PC-3 (cell line): ENCODE results near the gene ZFP1. TPM values are rescaled to one million over a fixed set of nuclear protein-coding genes. Genes with fewer than 3 reads are reported as not detected.

Source experiments
- ATAC-seq: fragments of 200-7000 bp; cut with Tn5 transposase; 2 replicates; pipeline ENCODE4 v1.9.1; 2020; ENCODE audit warnings: mild to moderate bottlenecking, moderate library complexity
- BruUV-seq: library from RNA; stranded (reverse); fragments of 400-500 nt; replicated peaks from 2 replicates; lab custom pipeline; 2021; lab: Mats Ljungman, UMichigan
- CTCF ChIA-PET: fragments of 300-600 bp; sonication (Branson Sonifier 250); formaldehyde crosslinking; loops from one replicate; lab custom pipeline; 2022; ENCODE audit warnings: antibody characterized with exemption; lab: Charles Lee
- POLR2A ChIA-PET: fragments of 300-600 bp; sonication (Branson Sonifier 250); formaldehyde crosslinking; loops from one replicate; lab custom pipeline; 2022; ENCODE audit warnings: antibody characterized with exemption; ENCODE audit not compliant: unreplicated experiment; lab: Charles Lee
- DNase-seq: peaks from one replicate; pipeline ENCODE4 v3.0.0-alpha.2; 2015
- H2AFZ ChIP-seq: fragments of 300-600 bp; sonication (generic); 2 replicates; pipeline ENCODE4 v1.6.0; 2016; ENCODE audit warnings: antibody characterized with exemption, low read length
- H3F3A ChIP-seq: fragments of 300-600 bp; sonication (generic); one replicate; pipeline ENCODE4 v1.6.0; 2017; ENCODE audit warnings: antibody characterized with exemption, low read length, control low read depth, mild to moderate bottlenecking; ENCODE audit not compliant: unreplicated experiment
- H3K27ac ChIP-seq: fragments of 300-600 bp; sonication (generic); 2 replicates; pipeline ENCODE4 v1.5.1; 2016; ENCODE audit warnings: mild to moderate bottlenecking, low read length
- H3K27me3 ChIP-seq: fragments of 300-600 bp; sonication (generic); 2 replicates; pipeline ENCODE4 v1.6.1; 2016; ENCODE audit warnings: low read length, mixed read lengths
- H3K36me3 ChIP-seq: fragments of 300-600 bp; sonication (generic); 2 replicates; pipeline ENCODE4 v1.6.1; 2016; ENCODE audit warnings: low read depth, mixed run types, low read length, mixed read lengths
- H3K4me1 ChIP-seq: fragments of 300-600 bp; sonication (generic); 2 replicates; pipeline ENCODE4 v1.5.1; 2016; ENCODE audit warnings: low read length; ENCODE audit not compliant: insufficient read depth
- H3K4me2 ChIP-seq: fragments of 300-600 bp; sonication (generic); 2 replicates; pipeline ENCODE4 v1.6.0; 2016; ENCODE audit warnings: low read length
- H3K4me3 ChIP-seq: fragments of 300-600 bp; sonication (generic); 2 replicates; pipeline ENCODE4 v1.5.1; 2016; ENCODE audit warnings: mild to moderate bottlenecking, low read length, mixed read lengths
- H3K79me2 ChIP-seq: fragments of 300-600 bp; sonication (generic); 2 replicates; pipeline ENCODE4 v1.6.1; 2017; ENCODE audit warnings: low read length, mixed read lengths
- H3K9ac ChIP-seq: fragments of 300-600 bp; sonication (generic); 2 replicates; pipeline ENCODE4 v1.6.0; 2016; ENCODE audit warnings: mild to moderate bottlenecking, low read length
- H3K9me2 ChIP-seq: fragments of 300-600 bp; sonication (generic); replicated peaks from 2 replicates; pipeline ENCODE4 v1.6.1; 2016; ENCODE audit warnings: mixed run types, low read length, mixed read lengths
- H3K9me3 ChIP-seq: fragments of 300-600 bp; sonication (generic); 2 replicates; pipeline ENCODE4 v1.6.1; 2016; ENCODE audit warnings: low read length, mixed read lengths
- H4K20me1 ChIP-seq: fragments of 300-600 bp; sonication (generic); 2 replicates; pipeline ENCODE4 v1.6.1; 2016; ENCODE audit warnings: low read length, mixed read lengths
- CTCF ChIP-seq: fragments of 300-600 bp; sonication (generic); conservative IDR thresholded peaks from 2 replicates; pipeline ENCODE4 v1.5.1; 2017; ENCODE audit warnings: antibody characterized with exemption, low read depth, mild to moderate bottlenecking, low read length
- EZH2 ChIP-seq: fragments of 300-600 bp; sonication (generic); IDR thresholded peaks from one replicate; pipeline ENCODE4 v1.6.1; 2017; ENCODE audit warnings: antibody characterized with exemption, mild to moderate bottlenecking, low read length; ENCODE audit not compliant: unreplicated experiment
- EZH2phosphoT487 ChIP-seq: fragments of 300-600 bp; sonication (generic); IDR thresholded peaks from 2 replicates; pipeline ENCODE4 v1.6.1; 2018; ENCODE audit warnings: mild to moderate bottlenecking, antibody characterized with exemption, low read length, borderline replicate concordance
- intact Hi-C: fragments of 100-400 bp; cut with micrococcal nuclease; formaldehyde crosslinking; loops from 2 replicates; pipeline ENCODE4 v1.9.0; 2023
- total RNA-seq: library from RNA; depleted of rRNA; stranded (reverse); fragments of >200 nt; gene quantifications from 2 replicates; pipeline ENCODE4 v1.2.3, GENCODE V29; 2014

The ZFP1 gene
- total RNA-seq, 1 experiment from 2014 or later = 3.3 TPM

GRCh38 chr16:75102595-75102994 lies 45.7 kb upstream of the ZFP1 start:
- no peaks in the 10 kb centered on the region for H4K20me1 ChIP-seq
- DNase-seq (no peak), ATAC-seq (no peak)
- no peak for TF ChIP-seq EZH2
- TF ChIP-seq EZH2phosphoT487 = no peak
- no peak overlapping the region for H3K4me2 ChIP-seq
- no peaks in the 10 kb centered on the region for H3F3A ChIP-seq
- intact Hi-C loops = no loop called here
- no peaks in the 10 kb centered on the region for H3K9me3 ChIP-seq
- POLR2A ChIA-PET = no interaction called here
- H3K4me3 ChIP-seq = no peak overlapping the region
- H3K9me2 ChIP-seq = no peaks in the 10 kb centered on the region
- H2AFZ ChIP-seq = no peak overlapping the region
- H3K27me3 ChIP-seq = no peaks in the 10 kb centered on the region
- H3K9ac ChIP-seq = no peak overlapping the region
- H3K36me3 ChIP-seq = no peaks in the 10 kb centered on the region
- H3K4me1 ChIP-seq = peaks cover 7% of the 10 kb centered on the region
- no peak overlapping the region for H3K27ac ChIP-seq
- CTCF ChIA-PET = no interaction called here
- no TSS peak for BruUV-seq
- peaks cover 8% of the 10 kb centered on the region; the same call in 1 of the 2 replicates for H3K79me2 ChIP-seq

- Histone ChIP-seq H3K36me3 (no peaks in the 10 kb centered on the region), H3K4me1 (peaks cover 18% of the 10 kb centered on the region), H2AFZ (no peak overlapping the region), H3K9me3 (no peaks in the 10 kb centered on the region), H3K27me3 (no peaks in the 10 kb centered on the region), H4K20me1 (no peaks in the 10 kb centered on the region), H3K9ac (no peak overlapping the region), H3K4me2 (no peak overlapping the region), H3K4me3 (no peak overlapping the region), H3K9me2 (no peaks in the 10 kb centered on the region), H3F3A (no peaks in the 10 kb centered on the region), H3K79me2 (peaks cover 10% of the 10 kb centered on the region; the same call in 1 of the 2 replicates), H3K27ac (no peak overlapping the region)
- no peak for DNase-seq
- intact Hi-C loops = no loop called here
- TF ChIP-seq CTCF (no peak), EZH2 (no peak), EZH2phosphoT487 (no peak)
- POLR2A ChIA-PET = no interaction called here
- CTCF ChIA-PET = no interaction called here
- no TSS peak for BruUV-seq
- no peak for ATAC-seq
Measured at GRCh38 chr16:75103994-75104393, 44.3 kb upstream of the ZFP1 start.

GRCh38 chr16:75104836-75105235 lies 43.5 kb upstream of the ZFP1 start:
- no peak overlapping the region for H3K9ac ChIP-seq
- H2AFZ ChIP-seq = no peak overlapping the region
- DNase-seq = no peak
- CTCF ChIA-PET = no interaction called here
- no peak overlapping the region for H3K27ac ChIP-seq
- no peak for ATAC-seq
- H3K27me3 ChIP-seq = no peaks in the 10 kb centered on the region
- intact Hi-C loops = no loop called here
- no peak overlapping the region for H3K4me3 ChIP-seq
- no peaks in the 10 kb centered on the region for H3K9me2 ChIP-seq
- POLR2A ChIA-PET = no interaction called here
- H3F3A ChIP-seq = peaks cover 3% of the 10 kb centered on the region
- no peaks in the 10 kb centered on the region for H4K20me1 ChIP-seq
- H3K36me3 ChIP-seq = no peaks in the 10 kb centered on the region
- peaks cover 13% of the 10 kb centered on the region; the same call in 1 of the 2 replicates for H3K79me2 ChIP-seq
- TF ChIP-seq EZH2 (no peak), CTCF (no peak), EZH2phosphoT487 (no peak)
- no peak overlapping the region for H3K4me2 ChIP-seq
- no TSS peak for BruUV-seq
- H3K4me1 ChIP-seq = peaks cover 26% of the 10 kb centered on the region
- no peaks in the 10 kb centered on the region for H3K9me3 ChIP-seq
